PC-3 (cell line): Measurements from ENCODE around the gene C11orf21. TPM values are rescaled to one million over a fixed set of nuclear protein-coding genes. Genes with fewer than 3 reads are reported as not detected.

Source experiments
- ATAC-seq: fragments of 200-7000 bp; cut with Tn5 transposase; 2 replicates; pipeline ENCODE4 v1.9.1; 2020; ENCODE audit warnings: mild to moderate bottlenecking, moderate library complexity
- BruUV-seq: library from RNA; stranded (reverse); fragments of 400-500 nt; replicated peaks from 2 replicates; lab custom pipeline; 2021; lab: Mats Ljungman, UMichigan
- CTCF ChIA-PET: fragments of 300-600 bp; sonication (Branson Sonifier 250); formaldehyde crosslinking; loops from one replicate; lab custom pipeline; 2022; ENCODE audit warnings: antibody characterized with exemption; lab: Charles Lee
- POLR2A ChIA-PET: fragments of 300-600 bp; sonication (Branson Sonifier 250); formaldehyde crosslinking; loops from one replicate; lab custom pipeline; 2022; ENCODE audit warnings: antibody characterized with exemption; ENCODE audit not compliant: unreplicated experiment; lab: Charles Lee
- DNase-seq: peaks from one replicate; pipeline ENCODE4 v3.0.0-alpha.2; 2015
- H2AFZ ChIP-seq: fragments of 300-600 bp; sonication (generic); 2 replicates; pipeline ENCODE4 v1.6.0; 2016; ENCODE audit warnings: antibody characterized with exemption, low read length
- H3F3A ChIP-seq: fragments of 300-600 bp; sonication (generic); one replicate; pipeline ENCODE4 v1.6.0; 2017; ENCODE audit warnings: antibody characterized with exemption, low read length, control low read depth, mild to moderate bottlenecking; ENCODE audit not compliant: unreplicated experiment
- H3K27ac ChIP-seq: fragments of 300-600 bp; sonication (generic); 2 replicates; pipeline ENCODE4 v1.5.1; 2016; ENCODE audit warnings: mild to moderate bottlenecking, low read length
- H3K27me3 ChIP-seq: fragments of 300-600 bp; sonication (generic); 2 replicates; pipeline ENCODE4 v1.6.1; 2016; ENCODE audit warnings: low read length, mixed read lengths
- H3K36me3 ChIP-seq: fragments of 300-600 bp; sonication (generic); 2 replicates; pipeline ENCODE4 v1.6.1; 2016; ENCODE audit warnings: low read depth, mixed run types, low read length, mixed read lengths
- H3K4me1 ChIP-seq: fragments of 300-600 bp; sonication (generic); 2 replicates; pipeline ENCODE4 v1.5.1; 2016; ENCODE audit warnings: low read length; ENCODE audit not compliant: insufficient read depth
- H3K4me2 ChIP-seq: fragments of 300-600 bp; sonication (generic); 2 replicates; pipeline ENCODE4 v1.6.0; 2016; ENCODE audit warnings: low read length
- H3K4me3 ChIP-seq: fragments of 300-600 bp; sonication (generic); 2 replicates; pipeline ENCODE4 v1.5.1; 2016; ENCODE audit warnings: mild to moderate bottlenecking, low read length, mixed read lengths
- H3K79me2 ChIP-seq: fragments of 300-600 bp; sonication (generic); 2 replicates; pipeline ENCODE4 v1.6.1; 2017; ENCODE audit warnings: low read length, mixed read lengths
- H3K9ac ChIP-seq: fragments of 300-600 bp; sonication (generic); 2 replicates; pipeline ENCODE4 v1.6.0; 2016; ENCODE audit warnings: mild to moderate bottlenecking, low read length
- H3K9me2 ChIP-seq: fragments of 300-600 bp; sonication (generic); replicated peaks from 2 replicates; pipeline ENCODE4 v1.6.1; 2016; ENCODE audit warnings: mixed run types, low read length, mixed read lengths
- H3K9me3 ChIP-seq: fragments of 300-600 bp; sonication (generic); 2 replicates; pipeline ENCODE4 v1.6.1; 2016; ENCODE audit warnings: low read length, mixed read lengths
- H4K20me1 ChIP-seq: fragments of 300-600 bp; sonication (generic); 2 replicates; pipeline ENCODE4 v1.6.1; 2016; ENCODE audit warnings: low read length, mixed read lengths
- EZH2 ChIP-seq: fragments of 300-600 bp; sonication (generic); IDR thresholded peaks from one replicate; pipeline ENCODE4 v1.6.1; 2017; ENCODE audit warnings: antibody characterized with exemption, mild to moderate bottlenecking, low read length; ENCODE audit not compliant: unreplicated experiment
- EZH2phosphoT487 ChIP-seq: fragments of 300-600 bp; sonication (generic); IDR thresholded peaks from 2 replicates; pipeline ENCODE4 v1.6.1; 2018; ENCODE audit warnings: mild to moderate bottlenecking, antibody characterized with exemption, low read length, borderline replicate concordance
- intact Hi-C: fragments of 100-400 bp; cut with micrococcal nuclease; formaldehyde crosslinking; loops from 2 replicates; pipeline ENCODE4 v1.9.0; 2023
- total RNA-seq: library from RNA; depleted of rRNA; stranded (reverse); fragments of >200 nt; gene quantifications from 2 replicates; pipeline ENCODE4 v1.2.3, GENCODE V29; 2014
- TF ChIP-seq, protein P1 (sequence below): fragments of 300-600 bp; sonication (generic); conservative IDR thresholded peaks from 2 replicates; pipeline ENCODE4 v1.5.1; 2017; ENCODE audit warnings: antibody characterized with exemption, low read depth, mild to moderate bottlenecking, low read length

C11orf21 gene
- total RNA-seq, 1 experiment from 2014 or later = not detected

DNA sequence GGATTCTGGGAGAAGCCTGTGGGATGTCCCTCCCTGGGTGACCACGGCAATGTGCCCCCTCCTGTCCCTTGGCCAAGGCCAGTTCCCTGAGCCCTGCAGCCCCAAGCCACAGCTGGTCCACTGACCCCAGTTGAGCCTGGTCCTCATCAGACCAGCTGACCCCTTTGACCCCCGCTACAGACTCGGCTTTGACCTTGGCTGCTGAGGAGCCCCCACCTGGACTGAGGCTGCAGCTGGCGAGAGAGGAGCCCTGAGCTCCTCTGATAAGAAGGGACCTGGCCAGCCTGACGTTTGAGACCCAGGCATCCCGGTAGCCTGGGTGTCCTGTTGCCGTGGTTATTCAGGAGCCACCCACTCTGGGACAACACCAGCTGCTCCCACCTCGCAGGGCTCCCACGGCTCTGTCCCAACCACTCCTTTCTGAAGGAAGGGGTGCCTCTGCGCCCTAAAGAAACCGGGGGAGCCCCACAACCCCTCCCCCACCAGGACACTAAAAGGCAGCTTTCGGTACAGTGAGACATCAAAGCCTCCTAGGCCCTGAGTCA lies 34.3 kb downstream of the C11orf21 start:
- ATAC-seq (no peak), DNase-seq (no peak)
- no peak overlapping the region for H2AFZ ChIP-seq
- no peak overlapping the region for H3K4me3 ChIP-seq
- H3K36me3 ChIP-seq = no peaks in the 10 kb centered on the region
- H3K79me2 ChIP-seq = no peaks in the 10 kb centered on the region
- H3F3A ChIP-seq = no peaks in the 10 kb centered on the region
- no TSS peak for BruUV-seq
- intact Hi-C loops = no loop called here
- CTCF ChIA-PET = no interaction called here
- H3K27ac ChIP-seq = no peak overlapping the region
- H3K27me3 ChIP-seq = 0 out of 2 replicates have a peak, but pooled peaks cover 4% of the 10 kb centered on the region
- H4K20me1 ChIP-seq = no peaks in the 10 kb centered on the region
- no peak overlapping the region for H3K9ac ChIP-seq
- no peaks in the 10 kb centered on the region; the same call in 1 of the 2 replicates for H3K4me1 ChIP-seq
- no peaks in the 10 kb centered on the region for H3K9me2 ChIP-seq
- TF ChIP-seq, protein P1, sequence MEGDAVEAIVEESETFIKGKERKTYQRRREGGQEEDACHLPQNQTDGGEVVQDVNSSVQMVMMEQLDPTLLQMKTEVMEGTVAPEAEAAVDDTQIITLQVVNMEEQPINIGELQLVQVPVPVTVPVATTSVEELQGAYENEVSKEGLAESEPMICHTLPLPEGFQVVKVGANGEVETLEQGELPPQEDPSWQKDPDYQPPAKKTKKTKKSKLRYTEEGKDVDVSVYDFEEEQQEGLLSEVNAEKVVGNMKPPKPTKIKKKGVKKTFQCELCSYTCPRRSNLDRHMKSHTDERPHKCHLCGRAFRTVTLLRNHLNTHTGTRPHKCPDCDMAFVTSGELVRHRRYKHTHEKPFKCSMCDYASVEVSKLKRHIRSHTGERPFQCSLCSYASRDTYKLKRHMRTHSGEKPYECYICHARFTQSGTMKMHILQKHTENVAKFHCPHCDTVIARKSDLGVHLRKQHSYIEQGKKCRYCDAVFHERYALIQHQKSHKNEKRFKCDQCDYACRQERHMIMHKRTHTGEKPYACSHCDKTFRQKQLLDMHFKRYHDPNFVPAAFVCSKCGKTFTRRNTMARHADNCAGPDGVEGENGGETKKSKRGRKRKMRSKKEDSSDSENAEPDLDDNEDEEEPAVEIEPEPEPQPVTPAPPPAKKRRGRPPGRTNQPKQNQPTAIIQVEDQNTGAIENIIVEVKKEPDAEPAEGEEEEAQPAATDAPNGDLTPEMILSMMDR = no peak
- TF ChIP-seq EZH2phosphoT487 (no peak), EZH2 (no peak)
- POLR2A ChIA-PET = no interaction called here
- H3K9me3 ChIP-seq = no peaks in the 10 kb centered on the region
- no peak overlapping the region for H3K4me2 ChIP-seq

DNA sequence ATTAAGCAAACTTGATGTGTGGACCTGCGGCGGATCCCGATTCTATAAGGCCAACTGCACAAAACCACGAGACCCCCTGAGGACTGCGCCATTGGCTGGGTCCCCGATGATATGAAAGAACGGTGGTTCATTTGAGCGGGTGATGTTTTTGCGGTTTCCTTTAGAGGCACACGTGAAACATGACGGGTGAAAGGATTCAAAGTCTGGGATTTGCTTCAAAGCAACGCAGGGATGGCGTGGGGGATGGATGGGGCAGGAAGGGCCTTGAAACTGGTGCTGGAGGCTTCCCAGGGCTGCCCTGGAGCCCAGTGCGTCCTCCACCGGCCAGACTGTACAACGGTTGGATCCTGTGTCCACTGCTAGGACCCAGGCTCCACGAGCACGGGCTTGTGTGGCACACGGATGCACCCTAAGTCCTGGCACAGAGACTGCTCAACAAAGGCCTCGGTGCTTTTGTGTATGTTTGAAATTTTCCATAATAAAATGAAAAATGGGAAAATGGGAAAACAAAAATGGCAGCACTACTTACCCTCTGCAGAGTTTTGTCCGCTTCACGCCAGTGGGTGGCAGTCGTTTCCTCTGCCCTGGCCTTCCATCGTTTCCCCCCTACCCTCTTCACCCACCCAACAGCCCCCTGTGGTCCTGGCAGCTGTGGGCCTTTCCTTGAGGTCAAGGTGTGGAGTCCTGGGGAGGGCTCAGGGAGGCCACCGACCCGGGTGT lies 35.0 kb downstream of the C11orf21 start:
- no peaks in the 10 kb centered on the region for H3F3A ChIP-seq
- no peaks in the 10 kb centered on the region for H4K20me1 ChIP-seq
- no peaks in the 10 kb centered on the region for H3K79me2 ChIP-seq
- no peak overlapping the region for H3K4me2 ChIP-seq
- DNase-seq (no peak), ATAC-seq (no peak)
- ChIA-PET CTCF (no interaction called here), POLR2A (no interaction called here)
- H3K4me3 ChIP-seq = no peak overlapping the region
- H3K27ac ChIP-seq = no peak overlapping the region
- H3K27me3 ChIP-seq = 0 out of 2 replicates have a peak, but pooled peaks cover 4% of the 10 kb centered on the region
- H3K9me3 ChIP-seq = no peaks in the 10 kb centered on the region
- no peaks in the 10 kb centered on the region for H3K36me3 ChIP-seq
- H3K9me2 ChIP-seq = no peaks in the 10 kb centered on the region
- TF ChIP-seq, protein P1 = no peak
- no peak for TF ChIP-seq EZH2
- H3K4me1 ChIP-seq = no peaks in the 10 kb centered on the region; the same call in 1 of the 2 replicates
- H2AFZ ChIP-seq = no peak overlapping the region
- BruUV-seq = no TSS peak
- intact Hi-C loops = no loop called here
- H3K9ac ChIP-seq = no peak overlapping the region
